K562 (cell line): ENCODE measurements around the gene GGT5. TPM values are rescaled to one million over a fixed set of nuclear protein-coding genes. Genes with fewer than 3 reads are reported as not detected.

Experiments used
- ATAC-seq: fragments of 200-7000 bp; cut with Tn5 transposase; 3 replicates; pipeline ENCODE4 v1.9.1; 2020; ENCODE audit warnings: moderate library complexity
- BruUV-seq: library from RNA; stranded (reverse); fragments of 400-500 nt; replicated peaks from 2 replicates; lab custom pipeline; 2021; lab: Mats Ljungman, UMichigan
- CTCF ChIA-PET: fragments of 300-600 bp; formaldehyde crosslinking; extraction: SDS; loops from one replicate; lab custom pipeline; 2021; ENCODE audit warnings: low intra/inter-chr PET ratio; lab: Yijun Ruan, JAX
- POLR2A ChIA-PET: fragments of 300-600, 350-650 bp; sonication (Branson Sonifier 250); formaldehyde crosslinking; extraction: SDS; loops from one replicate; lab custom pipeline; 2021; ENCODE audit warnings: antibody characterized with exemption, inconsistent platforms; lab: Yijun Ruan, JAX
- DNase-seq, 4 experiments: peaks; one replicate each; pipeline versions ENCODE4 v3.0.0 to v3.0.0-alpha.2; 2011 to 2018; ENCODE audit warnings: low spot score in 3 of 4, mixed read lengths in 3 of 4; ENCODE audit errors: extremely low read depth in 1 of 4
- FAIRE-seq: peaks from 2 replicates; lab custom pipeline; 2011; peaks lifted over from hg19 to GRCh38; lab: Jason Lieb, UNC
- H2AFZ ChIP-seq: 2 replicates; pipeline ENCODE4 v1.6.0; 2011; ENCODE audit warnings: low read depth, low read length, control low read depth, inconsistent platforms
- H3K27ac ChIP-seq: fragments of 200-600 bp; 3 replicates; pipeline ENCODE4 v1.8.0; 2011; ENCODE audit warnings: low read depth, mild to moderate bottlenecking, control low read depth, inconsistent platforms, low read length, moderate library complexity, mixed read lengths; ENCODE audit errors: extremely low read depth
- H3K27me3 ChIP-seq, 2 experiments: fragments of 300-600 bp in 1 of 2; 2 replicates in 1 of 2; 3 replicates in 1 of 2; pipeline versions ENCODE4 v1.6.0 to v1.8.0; 2011; ENCODE audit warnings: inconsistent platforms in 2 of 2, low read length in 2 of 2, mild to moderate bottlenecking in 1 of 2, mixed read lengths in 1 of 2, moderate library complexity in 1 of 2; ENCODE audit not compliant: control insufficient read depth in 2 of 2, insufficient read depth in 2 of 2
- H3K36me3 ChIP-seq: fragments of 300-600 bp; 3 replicates; pipeline ENCODE4 v1.8.0; 2011; ENCODE audit warnings: mild to moderate bottlenecking, low read length, inconsistent platforms; ENCODE audit not compliant: control insufficient read depth, insufficient read depth
- H3K4me1 ChIP-seq, 2 experiments: fragments of 200-600 bp in 1 of 2; replicated peaks in 1 of 2; 2 replicates in 1 of 2; 3 replicates in 1 of 2; pipeline versions ENCODE4 v1.5.1 to v1.8.0; 2011; ENCODE audit warnings: inconsistent platforms in 2 of 2, low read length in 2 of 2, mild to moderate bottlenecking in 1 of 2, mixed read lengths in 1 of 2, moderate library complexity in 1 of 2; ENCODE audit not compliant: control insufficient read depth in 2 of 2, insufficient read depth in 2 of 2
- H3K4me2 ChIP-seq: 2 replicates; pipeline ENCODE4 v1.6.1; 2011; ENCODE audit warnings: low read length, control low read depth, inconsistent platforms, mixed read lengths; ENCODE audit not compliant: insufficient read depth
- H3K4me3 ChIP-seq: fragments of 200-600 bp; sonication (generic), shearing (Covaris generic); 2 replicates; pipeline ENCODE4 v1.5.1; 2016; ENCODE audit warnings: control low read depth, inconsistent platforms
- H3K79me2 ChIP-seq: fragments of 200-600 bp; 3 replicates; pipeline ENCODE4 v1.8.0; 2011; ENCODE audit warnings: low read length, inconsistent platforms; ENCODE audit not compliant: control insufficient read depth, insufficient read depth
- H3K9ac ChIP-seq, 2 experiments: 2 replicates each; pipeline versions ENCODE4 v1.6.0 to v1.6.1; 2011; ENCODE audit warnings: low read depth in 2 of 2, low read length in 2 of 2, control low read depth in 1 of 2, inconsistent platforms in 1 of 2, mild to moderate bottlenecking in 1 of 2, mixed read lengths in 1 of 2; ENCODE audit not compliant: insufficient read depth in 1 of 2
- H3K9me1 ChIP-seq: one replicate; pipeline ENCODE4 v1.6.0; 2011; ENCODE audit warnings: inconsistent platforms, mild to moderate bottlenecking, low read length, moderate library complexity; ENCODE audit not compliant: control insufficient read depth, insufficient read depth
- H3K9me3 ChIP-seq: replicated peaks from 2 replicates; pipeline ENCODE4 v1.5.1; 2011; ENCODE audit warnings: low read depth, low read length, inconsistent platforms; ENCODE audit not compliant: control insufficient read depth, insufficient read depth
- H4K20me1 ChIP-seq: replicated peaks from 2 replicates; pipeline ENCODE4 v1.6.1; 2011; ENCODE audit warnings: low read length, inconsistent platforms, mixed read lengths; ENCODE audit not compliant: control insufficient read depth, insufficient read depth
- CSDE1 ChIP-seq, 2 experiments: fragments of 450-650 bp; IDR thresholded peaks; 2 replicates each; pipeline ENCODE4 v1.6.1; 2016; ENCODE audit warnings: mild to moderate bottlenecking in 1 of 2
- ELF1 ChIP-seq: fragments of 200-800 bp; sonication (Bioruptor generic); IDR thresholded peaks from 2 replicates; pipeline ENCODE4 v1.6.1; 2016; ENCODE audit warnings: missing genetic modification characterization, missing compliant biosample characterization
- NR4A1 ChIP-seq, 2 experiments: fragments of 250-450 bp in 1 of 2; fragments of 450-650 bp in 1 of 2; sonication (Bioruptor Pico) in 1 of 2; IDR thresholded peaks; 2 replicates each; pipeline versions ENCODE4 v1.4.0 to v1.6.1; 2016 to 2020; ENCODE audit warnings: mild to moderate bottlenecking in 2 of 2, missing compliant biosample characterization in 1 of 2, missing genetic modification characterization in 1 of 2, moderate library complexity in 1 of 2
- PTBP1 ChIP-seq: fragments of 200-400 bp; formaldehyde crosslinking; IDR thresholded peaks from 2 replicates; pipeline ENCODE4 v1.6.1; 2017; ENCODE audit warnings: low read depth, low read length
- RAD51 ChIP-seq: fragments of 450-650 bp; IDR thresholded peaks from 2 replicates; pipeline ENCODE4 v1.7.1; 2016; ENCODE audit warnings: low read depth, mild to moderate bottlenecking, borderline replicate concordance
- ZNF830 ChIP-seq: fragments of 250-450 bp; sonication (Bioruptor Pico); IDR thresholded peaks from 2 replicates; pipeline ENCODE4 v1.5.0; 2021; ENCODE audit warnings: mild to moderate bottlenecking
- in situ Hi-C: fragments of 300-500 bp; cut with MboI; formaldehyde crosslinking; loops from 4 replicates; pipeline ENCODE4 v1.15.0; 2018; ENCODE audit warnings: inconsistent platforms, mixed read lengths
- intact Hi-C: fragments of 100-400 bp; cut with micrococcal nuclease; formaldehyde crosslinking; loops from 2 replicates; pipeline ENCODE4 v1.14.2; 2022
- polyA plus RNA-seq, 8 experiments: library from polyadenylated mRNA; depleted of rRNA in 4 of 8; stranded (reverse) in 5 of 8; unstranded in 3 of 8; fragments of >200 nt; fragmentation: Nextera tagmentation in 2 of 8; fragmentation: Illumina TruSeq in 1 of 8; extraction: Ambion mirVana in 2 of 8; extraction: Trizol in 1 of 8; gene quantifications; 2 replicates each; pipeline versions ENCODE4 v1.2.1 to v1.2.3, GENCODE V29; 2011 to 2014; ENCODE audit warnings: inconsistent platforms in 1 of 8, missing spikeins in 1 of 8
- total RNA-seq, 7 experiments: library from RNA; depleted of rRNA in 6 of 7; stranded (reverse); fragments of >200 nt in 6 of 7; fragmentation: Illumina TruSeq in 2 of 7; extraction: Trizol in 2 of 7; gene quantifications; 2 replicates each; pipeline versions ENCODE4 v1.2.1 to v1.2.3, GENCODE V29; 2011 to 2021; ENCODE audit warnings: low replicate concordance in 1 of 7
- TF ChIP-seq, protein P1 (sequence below): sonication (generic); formaldehyde crosslinking; IDR thresholded peaks from 2 replicates; pipeline ENCODE4 v1.8.0; 2022; ENCODE audit warnings: mild to moderate bottlenecking, missing genetic modification reagents

GGT5 gene
- total and polyA plus RNA-seq, 9 of the 15 experiments (the other 6 are each of a cell fraction or from before 2014, with no cell fraction given) = 0.07 to 0.69 (median 0.18) TPM; not detected in 4

- no peak overlapping the region for H3K4me3 ChIP-seq
- intact Hi-C loops (no loop called here), in situ Hi-C loops (loop anchor here (5.0 to 10.0 kb wide), 2 partner anchors 382 to 946 kb away; no protein-coding TSS in a partner anchor)
- ATAC-seq = 0 out of 3 replicates have a peak, but pooled peaks have one; percentile 17
- no peaks in the 10 kb centered on the region for H3K9me1 ChIP-seq
- no peaks in the 10 kb centered on the region for H4K20me1 ChIP-seq
- no peaks in the 10 kb centered on the region for H3K9me3 ChIP-seq
- H2AFZ ChIP-seq = no peak overlapping the region
- ChIA-PET POLR2A (no interaction called here), CTCF (no interaction called here)
- H3K36me3 ChIP-seq = no peaks in the 10 kb centered on the region
- H3K4me2 ChIP-seq = peak overlapping the region; percentile 61; the same call in 1 of the 2 replicates
- H3K27ac ChIP-seq = no peak overlapping the region
- no peak for FAIRE-seq
- no peaks in the 10 kb centered on the region for H3K27me3 ChIP-seq
- no peak for TF ChIP-seq PTBP1
- no peak for TF ChIP-seq ELF1 (tag)
- TF ChIP-seq CSDE1 (IDR thresholded peaks at IDR 0.05) = no peak
- no peak for TF ChIP-seq NR4A1 (CRISPR knock-in tag; IDR thresholded peaks at IDR 0.05)
- no peak for TF ChIP-seq NR4A1 (tag; IDR thresholded peaks at IDR 0.05)
- no peak for TF ChIP-seq RAD51
- no peak for TF ChIP-seq ZNF830 (CRISPR knock-in tag)
- TF ChIP-seq, protein P1, sequence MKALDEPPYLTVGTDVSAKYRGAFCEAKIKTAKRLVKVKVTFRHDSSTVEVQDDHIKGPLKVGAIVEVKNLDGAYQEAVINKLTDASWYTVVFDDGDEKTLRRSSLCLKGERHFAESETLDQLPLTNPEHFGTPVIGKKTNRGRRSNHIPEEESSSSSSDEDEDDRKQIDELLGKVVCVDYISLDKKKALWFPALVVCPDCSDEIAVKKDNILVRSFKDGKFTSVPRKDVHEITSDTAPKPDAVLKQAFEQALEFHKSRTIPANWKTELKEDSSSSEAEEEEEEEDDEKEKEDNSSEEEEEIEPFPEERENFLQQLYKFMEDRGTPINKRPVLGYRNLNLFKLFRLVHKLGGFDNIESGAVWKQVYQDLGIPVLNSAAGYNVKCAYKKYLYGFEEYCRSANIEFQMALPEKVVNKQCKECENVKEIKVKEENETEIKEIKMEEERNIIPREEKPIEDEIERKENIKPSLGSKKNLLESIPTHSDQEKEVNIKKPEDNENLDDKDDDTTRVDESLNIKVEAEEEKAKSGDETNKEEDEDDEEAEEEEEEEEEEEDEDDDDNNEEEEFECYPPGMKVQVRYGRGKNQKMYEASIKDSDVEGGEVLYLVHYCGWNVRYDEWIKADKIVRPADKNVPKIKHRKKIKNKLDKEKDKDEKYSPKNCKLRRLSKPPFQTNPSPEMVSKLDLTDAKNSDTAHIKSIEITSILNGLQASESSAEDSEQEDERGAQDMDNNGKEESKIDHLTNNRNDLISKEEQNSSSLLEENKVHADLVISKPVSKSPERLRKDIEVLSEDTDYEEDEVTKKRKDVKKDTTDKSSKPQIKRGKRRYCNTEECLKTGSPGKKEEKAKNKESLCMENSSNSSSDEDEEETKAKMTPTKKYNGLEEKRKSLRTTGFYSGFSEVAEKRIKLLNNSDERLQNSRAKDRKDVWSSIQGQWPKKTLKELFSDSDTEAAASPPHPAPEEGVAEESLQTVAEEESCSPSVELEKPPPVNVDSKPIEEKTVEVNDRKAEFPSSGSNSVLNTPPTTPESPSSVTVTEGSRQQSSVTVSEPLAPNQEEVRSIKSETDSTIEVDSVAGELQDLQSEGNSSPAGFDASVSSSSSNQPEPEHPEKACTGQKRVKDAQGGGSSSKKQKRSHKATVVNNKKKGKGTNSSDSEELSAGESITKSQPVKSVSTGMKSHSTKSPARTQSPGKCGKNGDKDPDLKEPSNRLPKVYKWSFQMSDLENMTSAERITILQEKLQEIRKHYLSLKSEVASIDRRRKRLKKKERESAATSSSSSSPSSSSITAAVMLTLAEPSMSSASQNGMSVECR (CRISPR knock-in tag) = no peak
- H3K9ac ChIP-seq = no peak overlapping the region
- peaks cover 45% of the 10 kb centered on the region for H3K79me2 ChIP-seq
- peaks cover 0 to 16% of the 10 kb centered on the region in 2 experiments; a peak in 3 of 5 replicates for H3K4me1 ChIP-seq
- BruUV-seq = no TSS peak
- DNase-seq = peak in 1 of 4 experiments; percentile 14
These were observed 45.6 kb upstream of the GGT5 start for GRCh38 chr22:24290459-24290858.
